GM21528 (cell line): ENCODE data around the gene RAI14.

Source experiments
- ATAC-seq: cut with Tn5 transposase; IDR thresholded peaks from one replicate; pipeline ENCODE4 v1.9.1; 2021; ENCODE audit warnings: mild to moderate bottlenecking, moderate library complexity; ENCODE audit not compliant: unreplicated experiment, low FRiP score

RAI14 gene

GRCh38 chr5:34639852-34640626, 16.1 kb upstream of the RAI14 start:
- ATAC-seq = no peak

- ATAC-seq = no peak
Observed at GRCh38 chr5:34648039-34648839, 7.9 kb upstream of the RAI14 start.

GRCh38 chr5:34648840-34649158, 7.3 kb upstream of the RAI14 start:
- no peak for ATAC-seq

GRCh38 chr5:34651791-34652190, 4.3 kb upstream of the RAI14 start:
- ATAC-seq = no peak

- ATAC-seq = no peak
Observed at GRCh38 chr5:34652466-34652865, 3.7 kb upstream of the RAI14 start.

- no peak for ATAC-seq
Observed at GRCh38 chr5:34652914-34653313, 3.2 kb upstream of the RAI14 start.

- ATAC-seq = no peak
Observed at GRCh38 chr5:34653708-34654107, 2.4 kb upstream of the RAI14 start.

- no peak for ATAC-seq
Observed at GRCh38 chr5:34655354-34655991, 655 bp upstream of the RAI14 start.

GRCh38 chr5:34656700-34657273, 659 bp downstream of the RAI14 start:
- peak; percentile 22 for ATAC-seq

- no peak for ATAC-seq
Observed at GRCh38 chr5:34657274-34657921, 1.3 kb downstream of the RAI14 start.

GRCh38 chr5:34657988-34658387, 1.9 kb downstream of the RAI14 start:
- ATAC-seq = no peak

GRCh38 chr5:34659168-34659567, 3.0 kb downstream of the RAI14 start:
- no peak for ATAC-seq

- ATAC-seq = no peak
Observed at GRCh38 chr5:34660444-34660843, 4.3 kb downstream of the RAI14 start.

- no peak for ATAC-seq
Observed at GRCh38 chr5:34663771-34664496, 7.8 kb downstream of the RAI14 start.

- no peak for ATAC-seq
Observed at GRCh38 chr5:34666392-34667080, 10.4 kb downstream of the RAI14 start.

GRCh38 chr5:34667705-34668104, 11.6 kb downstream of the RAI14 start:
- ATAC-seq = no peak

GRCh38 chr5:34669931-34670516, 13.9 kb downstream of the RAI14 start:
- no peak for ATAC-seq

GRCh38 chr5:34672196-34672595, 16.1 kb downstream of the RAI14 start:
- no peak for ATAC-seq

- no peak for ATAC-seq
Observed at GRCh38 chr5:34673463-34674125, 17.5 kb downstream of the RAI14 start.
